Common myeloid progenitor, CD34-positive (primary cell): ENCODE measurements around the gene SLC25A24.

ENCODE experiments used
- CTCF ChIA-PET: fragments of 350-600 bp; sonication (Branson Sonifier 250); formaldehyde crosslinking; loops from one replicate; lab custom pipeline; 2021; ENCODE audit warnings: antibody characterized with exemption; lab: Charles Lee
- POLR2A ChIA-PET: fragments of 350-600 bp; sonication (Branson Sonifier 250); formaldehyde crosslinking; loops from one replicate; lab custom pipeline; 2021; ENCODE audit warnings: antibody characterized with exemption; lab: Charles Lee
- DNase-seq, 3 donors: peaks; one replicate each; pipeline versions ENCODE4 v3.0.0 to v3.0.0-alpha.2; 2013
- H3K27ac ChIP-seq, 2 experiments: 1 replicate in 1 of 2; 2 replicates in 1 of 2; pipeline ENCODE4 v1.7.0; 2013; ENCODE audit warnings: inconsistent platforms in 2 of 2, low read length in 2 of 2, mild to moderate bottlenecking in 2 of 2, low read depth in 1 of 2, moderate library complexity in 1 of 2; ENCODE audit not compliant: severe bottlenecking in 2 of 2, insufficient read depth in 1 of 2, poor library complexity in 1 of 2
- H3K27me3 ChIP-seq, 5 experiments: replicated peaks in 2 of 5; 1 replicate in 3 of 5; 2 replicates in 2 of 5; pipeline versions ENCODE4 v1.6.1 to v1.7.0; 2013; ENCODE audit warnings: low read length in 4 of 5, mild to moderate bottlenecking in 2 of 5, moderate library complexity in 2 of 5, inconsistent platforms in 1 of 5; ENCODE audit not compliant: insufficient read depth in 5 of 5, control insufficient read depth in 4 of 5
- H3K36me3 ChIP-seq, 4 experiments: 1 replicate in 2 of 4; 2 replicates in 2 of 4; pipeline versions ENCODE4 v1.6.1 to v1.7.0; 2013; ENCODE audit warnings: low read length in 3 of 4, control low read depth in 1 of 4, mild to moderate bottlenecking in 1 of 4; ENCODE audit not compliant: control insufficient read depth in 4 of 4, insufficient read depth in 4 of 4
- H3K4me1 ChIP-seq, 4 experiments: 1 replicate in 3 of 4; 2 replicates in 1 of 4; pipeline versions ENCODE4 v1.6.1 to v1.7.1; 2013; ENCODE audit warnings: low read length in 3 of 4, mild to moderate bottlenecking in 3 of 4, control low read depth in 1 of 4, inconsistent platforms in 1 of 4, moderate library complexity in 1 of 4; ENCODE audit not compliant: control insufficient read depth in 4 of 4, insufficient read depth in 4 of 4; ENCODE audit errors: control extremely low read depth in 1 of 4
- H3K4me3 ChIP-seq, 7 experiments: 1 replicate in 4 of 7; 2 replicates in 3 of 7; pipeline versions ENCODE4 v1.5.1 to v1.7.0; 2013; ENCODE audit warnings: mild to moderate bottlenecking in 7 of 7, low read length in 6 of 7, moderate library complexity in 6 of 7, inconsistent platforms in 2 of 7, low read depth in 2 of 7, control low read depth in 1 of 7; ENCODE audit not compliant: insufficient read depth in 4 of 7, control insufficient read depth in 1 of 7; ENCODE audit errors: extremely low read depth in 1 of 7
- H3K9me3 ChIP-seq, 5 experiments: 1 replicate in 4 of 5; 2 replicates in 1 of 5; pipeline versions ENCODE4 v1.6.1 to v1.7.1; 2013; ENCODE audit warnings: low read length in 4 of 5, mild to moderate bottlenecking in 2 of 5, inconsistent platforms in 1 of 5, low read depth in 1 of 5, moderate library complexity in 1 of 5; ENCODE audit not compliant: control insufficient read depth in 4 of 5, insufficient read depth in 2 of 5; ENCODE audit errors: control extremely low read depth in 1 of 5
- WGBS: methylation state at CpG from one replicate; pipeline ENCODE4 v1.1.5; 2013; ENCODE audit not compliant: insufficient coverage; 5-methylcytosine and 5-hydroxymethylcytosine counted together

The SLC25A24 gene

DNA sequence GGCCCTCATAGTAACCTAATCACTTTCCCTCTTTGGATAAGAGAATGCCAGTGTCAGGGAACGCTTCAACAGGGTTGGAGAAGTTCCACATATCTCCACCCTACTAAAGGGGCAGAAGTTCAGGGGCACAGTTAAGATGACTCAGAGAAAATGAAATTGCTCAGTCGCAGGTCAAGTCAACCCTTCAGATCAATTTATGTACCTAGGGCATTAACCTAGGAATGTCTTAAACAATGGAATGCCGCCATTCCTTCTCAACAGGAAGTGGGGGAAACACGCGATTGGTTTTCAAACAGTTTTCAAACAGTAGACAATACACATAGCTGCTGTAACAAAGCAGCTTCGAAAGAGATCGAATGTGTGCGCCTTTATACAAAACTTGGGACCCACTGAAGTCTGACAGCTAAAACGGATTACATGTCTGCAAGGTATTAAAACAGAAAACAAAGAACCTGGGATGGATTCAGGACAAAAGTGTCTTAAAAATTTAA, 897 bp downstream of the SLC25A24 start:
- CTCF ChIA-PET: interaction anchor here (2.1 kb wide), 1 partner anchor 17 kb away, joined by 5 read pairs; no protein-coding TSS in a partner anchor
- DNase-seq: peak in 2 of 3 donors; percentile 49 to 66
- POLR2A ChIA-PET: interaction anchor here (0.9 kb wide), 1 partner anchor 392 kb away, joined by 3 read pairs; no protein-coding TSS in a partner anchor

GRCh38 chr1:108194051-108194450, 6.1 kb downstream of the SLC25A24 start:
- WGBS: no CpG with 5 or more reads among the region's 1 CpG

More for the DNA sequence above, 897 bp downstream of the SLC25A24 start:
- peaks cover 9 to 30% (median 18%) of the 10 kb centered on the region in 4 experiments for H3K4me1 ChIP-seq
- no peaks in the 10 kb centered on the region for H3K27me3 ChIP-seq
- peak overlapping the region in 1 of 2 experiments; percentile 76 for H3K27ac ChIP-seq
- peak overlapping the region in 6 of 7 experiments; percentile 73 to 98 (median 94) for H3K4me3 ChIP-seq
- peaks cover 6 to 30% (median 17%) of the 10 kb centered on the region in 4 experiments for H3K36me3 ChIP-seq
- 0% methylated on average over 8 of the region's 9 CpGs for WGBS
- peaks cover 0 to 14% (median 3%) of the 10 kb centered on the region in 5 experiments for H3K9me3 ChIP-seq

DNA sequence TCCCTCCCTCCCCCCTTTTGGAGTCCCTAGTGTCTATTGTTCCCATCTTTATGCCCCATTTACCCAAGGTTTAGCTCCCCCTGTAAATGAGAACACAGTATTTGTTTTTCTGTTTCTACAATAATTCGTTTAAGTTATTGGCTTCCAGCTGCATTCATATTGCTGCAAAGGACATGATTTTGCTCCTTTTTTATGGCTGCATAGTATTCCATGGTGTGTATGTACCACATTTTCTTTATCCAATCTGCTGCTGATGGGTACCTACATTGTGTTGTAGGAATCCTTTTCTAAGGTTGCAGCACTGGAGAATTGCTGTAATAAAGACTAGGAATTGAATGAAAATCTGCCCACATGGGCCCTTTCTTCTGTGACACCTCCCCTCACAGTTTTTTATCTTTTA, 6.8 kb downstream of the SLC25A24 start:
- DNase-seq: no peak
- Histone ChIP-seq H3K36me3 (peaks cover 12 to 66% (median 37%) of the 10 kb centered on the region in 4 experiments), H3K27me3 (no peaks in the 10 kb centered on the region), H3K9me3 (peaks cover 7 to 37% (median 24%) of the 10 kb centered on the region in 5 experiments), H3K27ac (no peak overlapping the region), H3K4me3 (peak overlapping the region in 1 of 7 experiments; percentile 24), H3K4me1 (peaks cover 0 to 6% (median 0%) of the 10 kb centered on the region in 4 experiments)
- CTCF ChIA-PET: interaction anchor here (0.6 to 1.2 kb wide), 3 partner anchors 12 to 389 kb away, joined by 3 read pairs; no protein-coding TSS in a partner anchor
- POLR2A ChIA-PET: no interaction called here
- 100% methylated on average over 1 of the region's 1 CpG for WGBS

More at GRCh38 chr1:108194051-108194450, 6.1 kb downstream of the SLC25A24 start:
- H3K4me1 ChIP-seq: peaks cover 4 to 13% (median 6%) of the 10 kb centered on the region in 4 experiments
- H3K4me3 ChIP-seq: no peak overlapping the region
- ChIA-PET POLR2A (interaction anchor here (0.6 kb wide), 1 partner anchor 14 kb away, joined by 3 read pairs; no protein-coding TSS in a partner anchor), CTCF (interaction anchor here (0.6 to 1.2 kb wide), 3 partner anchors 10 to 16 kb away, joined by 3 read pairs; no protein-coding TSS in a partner anchor)
- H3K9me3 ChIP-seq: peaks cover 7 to 32% (median 20%) of the 10 kb centered on the region in 5 experiments
- no peak overlapping the region for H3K27ac ChIP-seq
- H3K36me3 ChIP-seq: peaks cover 12 to 59% (median 32%) of the 10 kb centered on the region in 4 experiments
- no peak for DNase-seq
- H3K27me3 ChIP-seq: no peaks in the 10 kb centered on the region

DNA sequence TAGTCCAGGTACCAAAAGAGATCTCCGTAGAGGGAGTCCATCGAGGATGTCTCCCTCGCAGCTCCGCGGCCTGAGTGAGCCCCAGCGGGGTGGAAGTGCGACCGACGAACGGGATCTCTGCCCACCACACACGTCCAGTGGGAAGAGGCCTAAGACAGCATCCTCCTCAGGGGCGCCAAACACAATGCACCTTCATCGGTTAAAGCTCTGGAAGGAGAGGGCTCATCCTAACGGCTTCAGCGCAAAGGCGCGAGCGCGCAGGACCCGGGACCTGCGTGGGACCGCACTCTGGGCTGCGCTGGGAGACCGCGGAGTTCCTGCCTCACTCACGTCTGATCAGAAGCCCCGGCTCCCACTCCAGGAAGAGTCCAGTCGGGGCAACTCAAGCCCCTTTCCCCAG, 7.6 kb downstream of the SLC25A24 start:
- no peak overlapping the region for H3K27ac ChIP-seq
- no peak overlapping the region for H3K4me3 ChIP-seq
- no peaks in the 10 kb centered on the region for H3K4me1 ChIP-seq
- H3K9me3 ChIP-seq: peaks cover 8 to 42% (median 24%) of the 10 kb centered on the region in 5 experiments
- H3K36me3 ChIP-seq: peaks cover 12 to 63% (median 36%) of the 10 kb centered on the region in 4 experiments
- DNase-seq: no peak
- 98% methylated on average over 23 of the region's 28 CpGs for WGBS
- CTCF ChIA-PET: interaction anchor here (1.0 kb wide), 1 partner anchor 389 kb away, joined by 3 read pairs; no protein-coding TSS in a partner anchor
- no peaks in the 10 kb centered on the region for H3K27me3 ChIP-seq
- POLR2A ChIA-PET: interaction anchor here (0.6 kb wide), 1 partner anchor 401 kb away, joined by 5 read pairs; no protein-coding TSS in a partner anchor

GRCh38 chr1:108190686-108191416, 9.3 kb downstream of the SLC25A24 start:
- no peak for DNase-seq
- Histone ChIP-seq H3K4me3 (no peak overlapping the region), H3K27ac (no peak overlapping the region), H3K27me3 (no peaks in the 10 kb centered on the region), H3K9me3 (peaks cover 9 to 38% (median 24%) of the 10 kb centered on the region in 5 experiments), H3K36me3 (peaks cover 10 to 56% (median 30%) of the 10 kb centered on the region in 4 experiments), H3K4me1 (no peaks in the 10 kb centered on the region)
- ChIA-PET POLR2A (no interaction called here), CTCF (interaction anchor here (0.8 kb wide), 1 partner anchor 20 kb away, joined by 3 read pairs; no protein-coding TSS in a partner anchor)
- no CpG with 5 or more reads among the region's 5 CpGs for WGBS

DNA sequence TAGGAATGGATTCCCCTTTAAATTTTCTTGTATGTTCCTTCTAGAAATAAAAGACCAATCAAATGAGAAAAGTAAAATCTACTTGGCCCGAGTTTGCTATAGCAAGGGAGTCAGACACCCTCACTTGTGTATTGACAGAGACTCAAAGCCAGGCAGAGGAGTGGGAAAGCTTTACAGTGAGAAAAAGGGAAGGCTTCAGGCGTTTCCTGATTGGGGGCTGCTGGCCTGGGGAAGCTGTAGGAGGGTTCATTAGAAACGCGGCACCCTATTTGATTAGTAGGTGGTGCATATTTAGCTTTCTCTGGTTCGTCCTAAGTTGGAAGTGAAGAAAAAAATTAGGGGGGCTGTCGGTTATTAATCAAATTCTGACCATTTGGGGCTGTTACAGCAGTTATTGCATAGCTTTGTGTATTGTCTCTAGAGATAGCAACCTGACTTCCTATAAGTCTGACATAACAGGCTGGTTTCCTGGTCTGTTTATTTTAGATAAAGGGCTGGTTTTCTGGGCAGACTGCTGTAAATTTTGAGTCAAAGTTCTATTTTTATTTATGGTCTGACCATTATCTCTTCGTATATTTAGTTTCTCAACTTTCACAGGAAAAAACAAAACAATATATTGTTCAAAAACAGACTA, 10.0 kb downstream of the SLC25A24 start:
- CTCF ChIA-PET: interaction anchor here (0.8 kb wide), 1 partner anchor 21 kb away, joined by 3 read pairs; no protein-coding TSS in a partner anchor
- H3K4me3 ChIP-seq: no peak overlapping the region
- H3K4me1 ChIP-seq: no peaks in the 10 kb centered on the region
- H3K27ac ChIP-seq: no peak overlapping the region
- peaks cover 8 to 32% (median 22%) of the 10 kb centered on the region in 5 experiments for H3K9me3 ChIP-seq
- DNase-seq: peak in 1 of 3 donors; percentile 19
- POLR2A ChIA-PET: interaction anchor here (0.6 kb wide), 1 partner anchor 423 kb away, joined by 3 read pairs; no protein-coding TSS in a partner anchor
- no peaks in the 10 kb centered on the region for H3K27me3 ChIP-seq
- H3K36me3 ChIP-seq: peaks cover 7 to 54% (median 27%) of the 10 kb centered on the region in 4 experiments
- WGBS: 98% methylated on average over 6 of the region's 7 CpGs
